Nephron progenitor cell (in vitro differentiated cells): ENCODE data around the gene SHC4.
"Not testable (repeated sequence)": the region's sequence is repeated elsewhere in the genome, so short reads cannot be mapped to it uniquely, and the experiment has no call there.

Source experiments
- DNase-seq: peaks from one replicate; pipeline ENCODE4 v3.0.0; 2021
- H3K27ac Mint-ChIP-seq: 2 replicates; pipeline ENCODE4 v1.8.0; 2021; ENCODE audit warnings: mild to moderate bottlenecking, moderate library complexity, mixed read lengths
- H3K27me3 Mint-ChIP-seq: 2 replicates; pipeline ENCODE4 v1.8.0; 2021; ENCODE audit warnings: mild to moderate bottlenecking, low read depth, mixed read lengths; ENCODE audit not compliant: poor library complexity
- H3K36me3 Mint-ChIP-seq: 2 replicates; pipeline ENCODE4 v1.8.0; 2021; ENCODE audit warnings: low read depth, mixed read lengths
- H3K4me1 Mint-ChIP-seq: 2 replicates; pipeline ENCODE4 v1.8.0; 2021; ENCODE audit warnings: mixed read lengths
- H3K4me3 Mint-ChIP-seq: 2 replicates; pipeline ENCODE4 v1.8.0; 2021; ENCODE audit warnings: mild to moderate bottlenecking, moderate library complexity, mixed read lengths
- H3K9me3 Mint-ChIP-seq: 2 replicates; pipeline ENCODE4 v1.8.0; 2021; ENCODE audit warnings: mild to moderate bottlenecking, moderate library complexity, mixed read lengths
- CTCF ChIP-seq: fragments of 200-600 bp; sonication (generic); IDR thresholded peaks from 2 replicates; pipeline ENCODE4 v1.5.0; 2021; ENCODE audit warnings: antibody characterized with exemption

The SHC4 gene

GRCh38 chr15:48792408-48792807 is 171.3 kb downstream of the SHC4 start:
- no peak overlapping the region for H3K27ac Mint-ChIP-seq
- no peaks in the 10 kb centered on the region for H3K9me3 Mint-ChIP-seq
- no peaks in the 10 kb centered on the region for H3K4me1 Mint-ChIP-seq
- TF ChIP-seq CTCF, result no peak
- peaks cover 64% of the 10 kb centered on the region for H3K36me3 Mint-ChIP-seq
- no peak overlapping the region for H3K4me3 Mint-ChIP-seq
- DNase-seq, result no peak
- H3K27me3 Mint-ChIP-seq, result no peaks in the 10 kb centered on the region

GRCh38 chr15:48790466-48791115 is 173.1 kb downstream of the SHC4 start:
- H3K27me3 Mint-ChIP-seq, H3K4me3 Mint-ChIP-seq, H3K27ac Mint-ChIP-seq, H3K9me3 Mint-ChIP-seq, DNase-seq, H3K4me1 Mint-ChIP-seq: not testable (repeated sequence)
- H3K36me3 Mint-ChIP-seq, result peaks cover 65% of the 10 kb centered on the region

GRCh38 chr15:48785712-48786111 is 178.0 kb downstream of the SHC4 start:
- no peak overlapping the region for H3K27ac Mint-ChIP-seq
- no peak for DNase-seq
- no peaks in the 10 kb centered on the region for H3K9me3 Mint-ChIP-seq
- H3K36me3 Mint-ChIP-seq, result peaks cover 64% of the 10 kb centered on the region
- no peak for TF ChIP-seq CTCF
- no peak overlapping the region for H3K4me3 Mint-ChIP-seq
- no peaks in the 10 kb centered on the region for H3K27me3 Mint-ChIP-seq
- H3K4me1 Mint-ChIP-seq, result no peaks in the 10 kb centered on the region

DNA sequence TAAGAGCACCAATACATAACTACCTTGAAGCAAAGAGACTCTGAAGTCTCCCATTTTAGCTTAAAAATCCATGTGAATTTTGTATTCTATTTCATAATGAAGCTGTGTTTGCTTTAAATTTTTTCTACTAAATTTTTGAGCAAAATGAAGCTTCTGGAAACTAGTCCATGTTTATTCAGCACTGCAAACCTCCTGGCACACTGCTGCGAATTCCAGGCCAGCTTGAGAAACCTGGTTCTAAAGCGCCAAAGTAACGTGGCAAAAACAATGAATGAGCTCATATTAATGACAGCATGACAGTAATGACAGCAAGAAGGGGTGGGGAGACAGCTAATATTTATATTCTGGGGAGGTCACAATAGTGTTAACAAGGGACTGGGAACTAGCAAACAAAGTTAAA is 178.5 kb downstream of the SHC4 start:
- Mint-ChIP-seq H3K9me3 (no peaks in the 10 kb centered on the region), H3K4me1 (no peaks in the 10 kb centered on the region), H3K36me3 (peaks cover 63% of the 10 kb centered on the region), H3K27me3 (no peaks in the 10 kb centered on the region), H3K27ac (no peak overlapping the region), H3K4me3 (no peak overlapping the region)
- no peak for DNase-seq
- no peak for TF ChIP-seq CTCF

DNA sequence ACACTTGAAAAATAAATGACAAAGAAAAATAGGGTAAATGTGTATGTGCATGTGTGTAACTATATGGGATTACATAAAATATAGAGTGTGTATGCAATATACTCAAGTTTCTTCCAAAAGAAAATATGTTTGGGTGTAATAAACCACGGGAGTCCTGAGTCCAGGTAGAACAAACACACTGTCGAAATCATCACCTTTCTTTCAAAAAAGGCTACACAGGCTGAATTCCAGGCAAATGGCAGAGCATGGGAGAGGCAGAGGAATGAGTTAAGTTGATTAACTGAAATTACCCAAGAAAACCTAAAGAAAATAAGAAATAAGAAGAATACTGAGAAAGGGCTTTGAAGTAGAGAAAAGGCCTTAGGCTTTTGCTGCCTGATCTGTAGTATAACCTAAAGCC is 179.0 kb downstream of the SHC4 start:
- DNase-seq, result no peak
- H3K4me3 Mint-ChIP-seq, result no peak overlapping the region
- no peaks in the 10 kb centered on the region for H3K9me3 Mint-ChIP-seq
- H3K27me3 Mint-ChIP-seq, result no peaks in the 10 kb centered on the region
- H3K27ac Mint-ChIP-seq, result peak overlapping the region; percentile 43
- peaks cover 59% of the 10 kb centered on the region for H3K36me3 Mint-ChIP-seq
- H3K4me1 Mint-ChIP-seq, result no peaks in the 10 kb centered on the region
- no peak for TF ChIP-seq CTCF

GRCh38 chr15:48782911-48783310 is 180.8 kb downstream of the SHC4 start:
- no peak for DNase-seq
- H3K4me1 Mint-ChIP-seq, result no peaks in the 10 kb centered on the region
- TF ChIP-seq CTCF, result no peak
- no peaks in the 10 kb centered on the region for H3K27me3 Mint-ChIP-seq
- no peaks in the 10 kb centered on the region for H3K9me3 Mint-ChIP-seq
- no peak overlapping the region for H3K4me3 Mint-ChIP-seq
- H3K27ac Mint-ChIP-seq, result no peak overlapping the region
- H3K36me3 Mint-ChIP-seq, result peaks cover 42% of the 10 kb centered on the region
